Measurements from ENCODE around the gene CSTF1.

Gene CSTF1

GRCh38 chr20:56383334-56383733 lies 9.1 kb upstream of the CSTF1 start (continued):
- TF ChIP-seq TSHZ2 (CRISPR knock-in tag; IDR thresholded peaks at IDR 0.05) = no peak

- no peak for ATAC-seq
- TF ChIP-seq BACH2 (CRISPR knock-in tag; IDR thresholded peaks at IDR 0.05; ENCODE audit: borderline replicate concordance) (no peak), ARNTL (CRISPR knock-in tag; IDR thresholded peaks at IDR 0.05; ENCODE audit: borderline replicate concordance, low read depth) (no peak), TCF4 (CRISPR knock-in tag; IDR thresholded peaks at IDR 0.05; ENCODE audit: borderline replicate concordance) (no peak), ISL1 (CRISPR knock-in tag; IDR thresholded peaks at IDR 0.05) (no peak), TSHZ2 (CRISPR knock-in tag; IDR thresholded peaks at IDR 0.05) (no peak), PATZ1 (CRISPR knock-in tag; IDR thresholded peaks at IDR 0.05; ENCODE audit: borderline replicate concordance) (no peak), PPARA (CRISPR knock-in tag; IDR thresholded peaks at IDR 0.05; ENCODE audit: borderline replicate concordance) (no peak), ESRRG (CRISPR knock-in tag; IDR thresholded peaks at IDR 0.05) (no peak), SNAI2 (CRISPR knock-in tag; IDR thresholded peaks at IDR 0.05) (no peak), ZNF70 (CRISPR knock-in tag; IDR thresholded peaks at IDR 0.05) (no peak), ZFP3 (CRISPR knock-in tag; IDR thresholded peaks at IDR 0.05) (no peak), ZNF565 (CRISPR knock-in tag; conservative IDR thresholded peaks at IDR 0.05; ENCODE audit: low read depth) (no peak), CSDC2 (CRISPR knock-in tag; IDR thresholded peaks at IDR 0.05) (no peak), OSR1 (CRISPR knock-in tag; IDR thresholded peaks at IDR 0.05) (no peak), RARB (CRISPR knock-in tag; IDR thresholded peaks at IDR 0.05) (no peak), ZNF8 (CRISPR knock-in tag; IDR thresholded peaks at IDR 0.05) (no peak), ZFP30 (CRISPR knock-in tag; IDR thresholded peaks at IDR 0.05) (no peak)
These were observed 7.3 kb upstream of the CSTF1 start for GRCh38 chr20:56385130-56385529.

GRCh38 chr20:56386219-56386618 lies 6.2 kb upstream of the CSTF1 start:
- TF ChIP-seq ARNTL (CRISPR knock-in tag; IDR thresholded peaks at IDR 0.05; ENCODE audit: borderline replicate concordance, low read depth) = no peak
- no peak for TF ChIP-seq ISL1 (CRISPR knock-in tag; IDR thresholded peaks at IDR 0.05)
- TF ChIP-seq, protein P1, sequence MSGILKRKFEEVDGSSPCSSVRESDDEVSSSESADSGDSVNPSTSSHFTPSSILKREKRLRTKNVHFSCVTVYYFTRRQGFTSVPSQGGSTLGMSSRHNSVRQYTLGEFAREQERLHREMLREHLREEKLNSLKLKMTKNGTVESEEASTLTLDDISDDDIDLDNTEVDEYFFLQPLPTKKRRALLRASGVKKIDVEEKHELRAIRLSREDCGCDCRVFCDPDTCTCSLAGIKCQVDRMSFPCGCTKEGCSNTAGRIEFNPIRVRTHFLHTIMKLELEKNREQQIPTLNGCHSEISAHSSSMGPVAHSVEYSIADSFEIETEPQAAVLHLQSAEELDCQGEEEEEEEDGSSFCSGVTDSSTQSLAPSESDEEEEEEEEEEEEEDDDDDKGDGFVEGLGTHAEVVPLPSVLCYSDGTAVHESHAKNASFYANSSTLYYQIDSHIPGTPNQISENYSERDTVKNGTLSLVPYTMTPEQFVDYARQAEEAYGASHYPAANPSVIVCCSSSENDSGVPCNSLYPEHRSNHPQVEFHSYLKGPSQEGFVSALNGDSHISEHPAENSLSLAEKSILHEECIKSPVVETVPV (CRISPR knock-in tag; IDR thresholded peaks at IDR 0.05) = no peak
- TF ChIP-seq CSDC2 (CRISPR knock-in tag; IDR thresholded peaks at IDR 0.05) = no peak
- TF ChIP-seq OSR1 (CRISPR knock-in tag; IDR thresholded peaks at IDR 0.05) = no peak
- TF ChIP-seq ZC3H10 (CRISPR knock-in tag; IDR thresholded peaks at IDR 0.05) = no peak
- TF ChIP-seq TCF4 (CRISPR knock-in tag; IDR thresholded peaks at IDR 0.05; ENCODE audit: borderline replicate concordance) = no peak
- no peak for TF ChIP-seq PPARA (CRISPR knock-in tag; IDR thresholded peaks at IDR 0.05; ENCODE audit: borderline replicate concordance)
- TF ChIP-seq RARB (CRISPR knock-in tag; IDR thresholded peaks at IDR 0.05) = no peak
- no peak for TF ChIP-seq GLIS3 (CRISPR knock-in tag; IDR thresholded peaks at IDR 0.05)
- TF ChIP-seq ZNF565 (CRISPR knock-in tag; conservative IDR thresholded peaks at IDR 0.05; ENCODE audit: low read depth) = no peak
- TF ChIP-seq PATZ1 (CRISPR knock-in tag; IDR thresholded peaks at IDR 0.05; ENCODE audit: borderline replicate concordance) = no peak
- TF ChIP-seq SNAI2 (CRISPR knock-in tag; IDR thresholded peaks at IDR 0.05) = no peak
- TF ChIP-seq ESRRG (CRISPR knock-in tag; IDR thresholded peaks at IDR 0.05) = no peak
- TF ChIP-seq ZFP30 (CRISPR knock-in tag; IDR thresholded peaks at IDR 0.05) = no peak
- TF ChIP-seq CREB5 (CRISPR knock-in tag; IDR thresholded peaks at IDR 0.05; ENCODE audit: low read depth) = no peak
- no peak for TF ChIP-seq BACH2 (CRISPR knock-in tag; IDR thresholded peaks at IDR 0.05; ENCODE audit: borderline replicate concordance)
- no peak for TF ChIP-seq TOX (CRISPR knock-in tag; IDR thresholded peaks at IDR 0.05; ENCODE audit: borderline replicate concordance)
- peak; percentile 49 for ATAC-seq
